PC-9 (cell line): Measurements from ENCODE around the gene PCSK7. TPM values are rescaled to one million over a fixed set of nuclear protein-coding genes. Genes with fewer than 3 reads are reported as not detected.

Source experiments
- BruUV-seq: library from RNA; stranded (reverse); fragments of 400-500 nt; replicated peaks from 2 replicates; lab custom pipeline; 2021; lab: Mats Ljungman, UMichigan
- CTCF ChIA-PET: fragments of 300-600 bp; sonication (Branson Sonifier 250); formaldehyde crosslinking; loops from one replicate; lab custom pipeline; 2022; ENCODE audit warnings: antibody characterized with exemption; lab: Charles Lee
- POLR2A ChIA-PET: fragments of 300-600 bp; sonication (Branson Sonifier 250); formaldehyde crosslinking; loops from one replicate; lab custom pipeline; 2022; ENCODE audit warnings: antibody characterized with exemption; ENCODE audit not compliant: unreplicated experiment; lab: Charles Lee
- DNase-seq, 2 experiments: peaks; one replicate each; pipeline versions ENCODE4 v3.0.0 to v3.0.0-alpha.2; 2015 to 2022; ENCODE audit warnings: mixed read lengths in 1 of 2
- H2AFZ ChIP-seq: fragments of 200-600 bp; sonication (generic); 2 replicates; pipeline ENCODE4 v1.8.1; 2017; ENCODE audit warnings: antibody characterized with exemption
- H3F3A ChIP-seq: fragments of 200-600 bp; sonication (generic); 2 replicates; pipeline ENCODE4 v1.8.1; 2017; ENCODE audit warnings: antibody characterized with exemption, mild to moderate bottlenecking, low read depth; ENCODE audit not compliant: insufficient read depth
- H3K27ac ChIP-seq: fragments of 200-600 bp; sonication (generic); 2 replicates; pipeline ENCODE4 v1.6.1; 2016; ENCODE audit warnings: mixed run types
- H3K27me3 ChIP-seq: fragments of 200-600 bp; sonication (generic); 2 replicates; pipeline ENCODE4 v1.6.1; 2016; ENCODE audit warnings: low read depth, mixed run types; ENCODE audit not compliant: insufficient read depth
- H3K36me3 ChIP-seq: fragments of 200-600 bp; sonication (generic); 2 replicates; pipeline ENCODE4 v1.6.1; 2016; ENCODE audit warnings: low read depth, mixed run types
- H3K4me1 ChIP-seq: fragments of 200-600 bp; sonication (generic); replicated peaks from 2 replicates; pipeline ENCODE4 v1.6.1; 2016; ENCODE audit warnings: mixed run types; ENCODE audit not compliant: insufficient read depth
- H3K4me2 ChIP-seq: fragments of 200-600 bp; sonication (generic); 2 replicates; pipeline ENCODE4 v1.6.1; 2017; ENCODE audit warnings: mixed run types
- H3K4me3 ChIP-seq: fragments of 200-600 bp; sonication (generic); 2 replicates; pipeline ENCODE4 v1.6.1; 2016; ENCODE audit warnings: mixed run types
- H3K79me2 ChIP-seq: fragments of 200-600 bp; sonication (generic); 2 replicates; pipeline ENCODE4 v1.6.1; 2017; ENCODE audit warnings: low read depth, mixed run types
- H3K9me2 ChIP-seq: fragments of 200-600 bp; sonication (generic); 2 replicates; pipeline ENCODE4 v1.8.1; 2017; ENCODE audit warnings: mild to moderate bottlenecking; ENCODE audit not compliant: insufficient read depth
- H3K9me3 ChIP-seq: fragments of 200-600 bp; sonication (generic); 2 replicates; pipeline ENCODE4 v1.8.1; 2016; ENCODE audit warnings: low read depth; ENCODE audit not compliant: insufficient read depth
- H4K20me1 ChIP-seq: fragments of 200-600 bp; sonication (generic); 2 replicates; pipeline ENCODE4 v1.8.1; 2017; ENCODE audit not compliant: insufficient read depth
- CTCF ChIP-seq: fragments of 200-600 bp; sonication (generic); conservative IDR thresholded peaks from 2 replicates; pipeline ENCODE4 v1.6.1; 2017; ENCODE audit warnings: mixed run types, antibody characterized with exemption, mild to moderate bottlenecking, moderate library complexity
- EZH2 ChIP-seq: fragments of 200-600 bp; sonication (generic); IDR thresholded peaks from 2 replicates; pipeline ENCODE4 v1.8.0; 2017; ENCODE audit warnings: antibody characterized with exemption, low read depth
- intact Hi-C: fragments of 100-400 bp; cut with micrococcal nuclease; formaldehyde crosslinking; loops from one replicate; pipeline ENCODE4 v1.10.0; 2022; ENCODE audit not compliant: unreplicated experiment
- total RNA-seq: library from RNA; stranded (reverse); gene quantifications from 2 replicates; pipeline ENCODE4 v1.2.3, GENCODE V29; 2021

PCSK7 gene
- total RNA-seq, 1 experiment from 2014 or later: 41.6 TPM

GRCh38 chr11:117175781-117176180, 56.1 kb downstream of the PCSK7 start:
- H3K27me3 ChIP-seq: no peaks in the 10 kb centered on the region
- peaks cover 23% of the 10 kb centered on the region; the same call in 1 of the 2 replicates for H3F3A ChIP-seq
- no peaks in the 10 kb centered on the region for H4K20me1 ChIP-seq
- DNase-seq: no peak
- no peaks in the 10 kb centered on the region for H3K9me2 ChIP-seq
- no peak overlapping the region for H3K4me2 ChIP-seq
- BruUV-seq: no TSS peak
- H2AFZ ChIP-seq: no peak overlapping the region
- H3K9me3 ChIP-seq: no peaks in the 10 kb centered on the region
- ChIA-PET POLR2A (no interaction called here), CTCF (no interaction called here)
- H3K27ac ChIP-seq: no peak overlapping the region
- H3K36me3 ChIP-seq: 0 out of 2 replicates have a peak, but pooled peaks cover 8% of the 10 kb centered on the region
- intact Hi-C loops: no loop called here
- H3K4me3 ChIP-seq: no peak overlapping the region
- H3K79me2 ChIP-seq: no peaks in the 10 kb centered on the region
- no peak for TF ChIP-seq EZH2
- no peak for TF ChIP-seq CTCF
- H3K4me1 ChIP-seq: peaks cover 19% of the 10 kb centered on the region

- Histone ChIP-seq H3K27ac (no peak overlapping the region), H3K9me3 (no peaks in the 10 kb centered on the region), H3F3A (peaks cover 27% of the 10 kb centered on the region; the same call in 1 of the 2 replicates), H3K79me2 (no peaks in the 10 kb centered on the region), H3K27me3 (no peaks in the 10 kb centered on the region), H3K4me3 (no peak overlapping the region), H3K4me2 (no peak overlapping the region), H4K20me1 (0 out of 2 replicates have a peak, but pooled peaks cover 1% of the 10 kb centered on the region), H3K36me3 (0 out of 2 replicates have a peak, but pooled peaks cover 9% of the 10 kb centered on the region), H3K9me2 (no peaks in the 10 kb centered on the region), H2AFZ (no peak overlapping the region), H3K4me1 (peaks cover 18% of the 10 kb centered on the region)
- TF ChIP-seq EZH2: no peak
- no peak for TF ChIP-seq CTCF
- intact Hi-C loops: no loop called here
- ChIA-PET POLR2A (interaction anchor here (0.6 kb wide), 1 partner anchor 29 kb away, joined by 4 read pairs; no protein-coding TSS in a partner anchor), CTCF (no interaction called here)
- no peak for DNase-seq
- no TSS peak for BruUV-seq
These were observed 56.8 kb downstream of the PCSK7 start for GRCh38 chr11:117175104-117175503.

GRCh38 chr11:117172724-117173421, 59.0 kb downstream of the PCSK7 start:
- Histone ChIP-seq H3K9me2 (no peaks in the 10 kb centered on the region), H3K27ac (no peak overlapping the region), H3K4me1 (peaks cover 5% of the 10 kb centered on the region), H3K9me3 (no peaks in the 10 kb centered on the region), H2AFZ (no peak overlapping the region), H4K20me1 (peaks cover 16% of the 10 kb centered on the region), H3K27me3 (no peaks in the 10 kb centered on the region), H3K79me2 (no peaks in the 10 kb centered on the region), H3K36me3 (peaks cover 22% of the 10 kb centered on the region), H3K4me2 (no peak overlapping the region), H3F3A (peaks cover 27% of the 10 kb centered on the region; the same call in 1 of the 2 replicates), H3K4me3 (no peak overlapping the region)
- no peak for TF ChIP-seq CTCF
- no peak for TF ChIP-seq EZH2
- DNase-seq: no peak
- intact Hi-C loops: no loop called here
- ChIA-PET CTCF (no interaction called here), POLR2A (interaction anchor here (0.6 kb wide), 2 partner anchors 399 to 1262 kb away, joined by 3 read pairs; no protein-coding TSS in a partner anchor)
- TSS peak; percentile 3 for BruUV-seq
